NCI-H2196 treated with DMSO at 0.1 percent for 48 hours (cell line): ENCODE measurements around the gene ERCC5.

Experiments used
- DNase-seq: peaks from one replicate; lab custom pipeline; 2025; ENCODE audit not compliant: unreplicated experiment; lab: John Stamatoyannopoulos, UW

ERCC5 gene

GRCh38 chr13:102845630-102846260, at the start of gene ERCC5:
Gene ERCC5 (plus strand): TSS chr13:102846032. CDS start chr13:102846267, 235 bp downstream.
- DNase-seq, result peak; percentile 50

- peak; percentile 33 for DNase-seq
Observed at GRCh38 chr13:102798581-102799425, 47.0 kb upstream of the ERCC5 start, which contains the start of the genes BIVM and POGLUT2. Gene BIVM (plus strand): TSS chr13:102799119. CDS start chr13:102807268, 8,149 bp downstream. Gene POGLUT2 (minus strand): TSS chr13:102798976. CDS start chr13:102798670, 306 bp downstream.

GRCh38 chr13:102799426-102800144, 46.2 kb upstream of the ERCC5 start:
- no peak for DNase-seq

GRCh38 chr13:102800145-102801041, 45.4 kb upstream of the ERCC5 start:
- peak; percentile 9 for DNase-seq

GRCh38 chr13:102805680-102806079, 40.2 kb upstream of the ERCC5 start:
- DNase-seq, result no peak

- no peak for DNase-seq
Observed at GRCh38 chr13:102807699-102808098, 38.1 kb upstream of the ERCC5 start.

- DNase-seq, result no peak
Observed at GRCh38 chr13:102812611-102813287, 33.1 kb upstream of the ERCC5 start.

- no peak for DNase-seq
Observed at GRCh38 chr13:102814025-102814607, 31.7 kb upstream of the ERCC5 start.

GRCh38 chr13:102814793-102815192, 31.0 kb upstream of the ERCC5 start:
- DNase-seq, result no peak

GRCh38 chr13:102815788-102816187, 30.0 kb upstream of the ERCC5 start:
- no peak for DNase-seq

- DNase-seq, result no peak
Observed at GRCh38 chr13:102816708-102817107, 29.1 kb upstream of the ERCC5 start.

GRCh38 chr13:102817241-102817640, 28.6 kb upstream of the ERCC5 start:
- DNase-seq, result no peak

- DNase-seq, result no peak
Observed at GRCh38 chr13:102817907-102818306, 27.9 kb upstream of the ERCC5 start.

- DNase-seq, result no peak
Observed at GRCh38 chr13:102825400-102825799, 20.4 kb upstream of the ERCC5 start.

- DNase-seq, result no peak
Observed at GRCh38 chr13:102825921-102826706, 19.7 kb upstream of the ERCC5 start.

- DNase-seq, result no peak
Observed at GRCh38 chr13:102830646-102831045, 15.2 kb upstream of the ERCC5 start.

GRCh38 chr13:102836471-102836870, 9.4 kb upstream of the ERCC5 start:
- no peak for DNase-seq

- no peak for DNase-seq
Observed at GRCh38 chr13:102838273-102838672, 7.6 kb upstream of the ERCC5 start.

- no peak for DNase-seq
Observed at GRCh38 chr13:102838982-102839381, 6.8 kb upstream of the ERCC5 start.
